Myocyte (in vitro differentiated cells): ENCODE data around the gene SLC34A3. TPM values are rescaled to one million over a fixed set of nuclear protein-coding genes. Genes with fewer than 3 reads are reported as not detected.

Experiments
- DNase-seq: peaks from one replicate; pipeline ENCODE4 v3.0.0-alpha.2; 2012; ENCODE audit warnings: low read depth
- polyA plus RNA-seq: library from polyadenylated mRNA; unstranded; fragments of >200 nt; gene quantifications from one replicate; pipeline ENCODE4 v1.2.1, GENCODE V29; 2012; ENCODE audit warnings: missing spikeins
- total RNA-seq: library from RNA; depleted of rRNA; stranded (reverse); fragments of >200 nt; gene quantifications from 2 replicates; pipeline ENCODE4 v1.2.3, GENCODE V29; 2014

SLC34A3 gene
- 0.56 and 0.62 TPM in 2 replicates for total RNA-seq
- polyA plus RNA-seq, result 0.30 TPM

DNA sequence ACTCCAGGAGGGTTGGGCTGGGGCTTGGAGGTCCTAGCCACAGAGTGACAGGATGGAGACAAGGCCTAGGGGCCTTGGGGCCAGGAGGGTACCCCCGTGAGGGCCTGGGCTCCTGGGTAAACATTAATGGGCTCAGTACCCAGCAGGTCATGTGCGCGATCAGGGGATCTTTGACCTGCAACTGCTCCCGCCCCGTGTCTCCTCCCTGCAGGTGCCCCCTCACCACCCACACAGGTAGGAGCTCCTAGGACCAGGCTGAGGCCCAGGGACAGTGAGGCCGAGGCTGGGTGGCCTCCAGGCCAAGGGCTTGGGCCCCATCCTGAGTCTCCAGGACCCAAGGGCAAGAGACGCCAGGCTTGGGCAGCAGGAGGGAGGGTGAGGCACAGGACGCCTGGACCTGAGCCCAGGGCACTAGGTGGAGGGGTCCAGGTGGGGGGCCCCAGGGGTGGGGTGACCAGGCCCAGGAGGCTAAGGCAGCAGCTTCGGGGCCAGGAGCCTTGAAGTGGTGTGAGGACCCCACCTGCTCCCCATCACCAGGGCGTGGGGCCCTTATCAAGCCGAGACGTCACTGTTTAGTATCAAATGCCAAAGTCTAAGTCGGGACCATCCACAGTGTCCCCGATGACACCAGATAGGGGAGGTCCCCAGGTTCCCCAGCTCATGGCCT is at the start of gene SLC34A3:
Gene SLC34A3 (plus strand): TSS at position 197 of the 667 bp plus-strand sequence. CDS start 802 bp downstream, outside the sequence.
- DNase-seq, result no peak

GRCh38 chr9:137181680-137182079 is 49.0 kb upstream of the SLC34A3 start:
- no peak for DNase-seq

DNA sequence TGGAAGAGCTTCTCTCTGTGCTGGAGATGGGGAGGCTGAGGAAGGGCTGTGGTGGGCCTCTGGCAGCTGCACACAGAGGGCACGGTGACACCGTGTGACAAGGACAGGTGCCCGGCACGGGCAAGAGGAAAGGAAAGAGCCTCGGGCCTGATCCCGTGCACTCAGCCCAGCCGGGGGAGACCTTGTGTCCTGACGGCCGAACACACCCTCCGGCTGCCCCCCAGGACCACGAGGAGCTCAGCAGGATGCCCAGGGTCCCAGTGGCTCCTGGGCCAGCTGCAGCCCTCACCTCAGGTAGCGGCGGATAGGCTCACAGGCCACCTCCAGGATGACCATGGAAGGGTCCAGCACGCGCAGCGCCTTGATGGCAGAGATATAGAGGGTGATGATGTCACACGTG is 47.9 kb upstream of the SLC34A3 start:
- DNase-seq, result no peak

DNA sequence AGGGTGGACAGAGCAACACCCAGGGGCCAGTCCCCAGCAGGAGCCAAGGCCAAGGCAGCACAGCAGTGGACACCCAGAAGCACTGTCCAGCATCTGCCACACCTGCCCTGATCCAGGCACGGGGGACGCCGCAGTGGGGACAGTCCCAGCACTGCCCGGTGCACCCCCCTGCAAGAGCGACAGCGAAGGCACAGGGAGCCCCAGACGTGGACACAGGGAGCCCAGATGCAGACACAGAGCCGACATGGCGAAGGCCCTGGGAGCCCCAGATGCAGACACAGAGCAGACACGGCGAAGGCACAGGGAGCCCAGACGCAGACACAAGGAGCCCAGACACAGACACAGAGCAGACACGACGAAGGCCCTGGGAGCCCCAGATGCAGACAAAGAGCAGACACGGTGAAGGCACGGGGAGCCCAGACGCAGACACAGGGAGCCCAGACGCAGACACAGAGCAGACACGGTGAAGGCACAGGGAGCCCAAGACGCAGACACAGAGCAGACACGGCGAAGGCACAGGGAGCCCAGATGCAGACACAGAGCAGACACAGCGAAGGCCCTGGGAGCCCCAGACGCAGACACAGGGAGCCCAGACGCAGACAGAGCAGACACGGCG is 46.6 kb upstream of the SLC34A3 start:
- no peak for DNase-seq

- no peak for DNase-seq
Measured at GRCh38 chr9:137184881-137185660, 45.6 kb upstream of the SLC34A3 start.

DNA sequence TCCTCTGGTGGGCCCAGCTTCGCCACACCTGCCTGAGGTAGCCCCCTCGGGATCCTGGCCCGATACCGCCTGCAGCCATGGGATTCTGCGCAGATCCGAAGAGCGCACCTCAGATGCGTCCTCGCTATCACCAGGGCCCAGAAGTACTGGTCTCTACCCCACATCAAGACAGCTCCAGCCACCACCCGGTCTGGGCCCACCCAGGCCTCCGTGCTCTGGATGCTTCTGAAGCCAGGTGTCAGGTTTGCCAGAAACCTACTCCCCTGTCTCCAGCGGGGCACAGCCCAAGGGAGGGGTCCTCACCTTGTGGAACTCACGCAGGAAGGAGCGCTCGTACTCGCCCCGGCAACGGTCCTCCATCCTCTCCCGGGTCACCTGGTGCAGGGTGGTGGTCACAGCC is 44.8 kb upstream of the SLC34A3 start:
- no peak for DNase-seq

GRCh38 chr9:137186385-137186784 is 44.3 kb upstream of the SLC34A3 start:
- peak; percentile 32 for DNase-seq

DNA sequence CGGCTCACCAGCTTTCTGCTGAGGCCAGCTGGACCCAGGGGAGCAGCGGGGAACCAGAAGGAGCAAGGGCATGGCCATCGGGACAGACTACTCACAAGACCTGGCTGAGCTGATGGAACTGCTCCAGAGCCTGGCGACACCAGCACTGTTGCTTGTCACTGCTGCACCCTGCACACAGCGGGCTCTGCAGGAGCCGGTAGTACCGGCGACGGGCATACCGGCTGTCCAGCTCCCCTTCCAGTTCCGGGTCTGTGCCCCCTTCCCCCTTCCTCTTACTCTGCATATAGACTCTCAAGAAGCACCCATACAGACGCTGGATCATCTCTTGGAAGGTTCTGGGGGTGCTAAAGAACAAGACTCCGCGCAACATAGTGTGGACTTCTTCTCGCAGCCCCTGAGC is 43.3 kb upstream of the SLC34A3 start:
- DNase-seq, result no peak

- no peak for DNase-seq
Measured at GRCh38 chr9:137188086-137188489, 42.6 kb upstream of the SLC34A3 start.

GRCh38 chr9:137188490-137189296 is 42.0 kb upstream of the SLC34A3 start, which contains the start of the genes ANAPC2 and SSNA1:
Gene ANAPC2, minus strand, starts transcription at chr9:137188560. Its CDS starts 28 bp downstream, at chr9:137188532.
Gene SSNA1, plus strand, starts transcription at chr9:137188676. Its CDS starts 51 bp downstream, at chr9:137188727.
- peak; percentile 94 for DNase-seq

DNA sequence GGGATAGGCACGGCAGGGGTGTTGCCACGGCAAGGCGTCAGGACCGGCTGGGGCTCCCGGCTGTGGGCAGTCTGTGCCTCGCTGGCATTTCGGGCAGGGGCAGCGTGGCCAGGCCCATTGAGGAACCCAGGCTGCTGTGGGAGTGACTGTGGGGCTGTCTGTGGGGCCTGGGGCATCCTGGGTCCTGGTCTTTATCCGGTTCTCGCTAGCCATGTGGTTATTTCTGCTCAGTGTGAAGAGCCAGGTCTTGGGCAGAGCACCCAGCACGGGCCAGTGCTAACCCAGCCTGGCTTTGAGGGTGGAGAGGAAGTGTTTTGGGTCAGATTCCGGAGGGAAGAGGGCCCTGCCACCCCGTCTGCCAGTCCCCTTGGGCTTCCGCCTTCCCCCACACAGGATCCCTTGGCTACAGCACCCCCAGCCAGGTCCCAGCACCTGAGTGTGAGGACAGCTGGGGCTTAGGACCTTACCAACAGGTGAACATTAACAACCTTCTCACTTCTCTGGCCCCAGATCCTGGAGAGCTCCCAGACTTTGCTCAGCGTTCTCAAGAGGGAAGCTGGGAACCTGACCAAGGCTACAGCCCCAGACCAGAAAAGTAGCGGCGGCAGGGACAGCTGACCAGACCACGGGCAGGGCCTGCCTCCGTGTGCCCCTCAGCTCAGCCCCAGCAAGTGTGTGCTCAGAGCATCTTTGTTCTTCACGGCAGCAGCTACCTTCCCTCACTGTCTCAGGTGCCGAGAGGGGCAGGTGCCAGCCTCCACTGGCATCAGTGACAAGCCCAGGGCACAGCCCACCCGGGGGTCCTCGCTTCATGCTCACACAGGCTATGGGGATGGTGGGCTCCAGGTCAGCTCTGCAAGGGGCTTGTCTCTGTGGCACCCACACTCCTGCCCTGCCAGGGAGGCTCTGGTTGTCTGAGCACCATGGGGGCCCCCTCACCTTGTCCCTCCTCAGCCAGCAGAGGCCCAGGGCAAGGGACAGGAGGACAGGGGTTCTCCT is 41.1 kb upstream of the SLC34A3 start:
- DNase-seq, result peak; percentile 78

DNA sequence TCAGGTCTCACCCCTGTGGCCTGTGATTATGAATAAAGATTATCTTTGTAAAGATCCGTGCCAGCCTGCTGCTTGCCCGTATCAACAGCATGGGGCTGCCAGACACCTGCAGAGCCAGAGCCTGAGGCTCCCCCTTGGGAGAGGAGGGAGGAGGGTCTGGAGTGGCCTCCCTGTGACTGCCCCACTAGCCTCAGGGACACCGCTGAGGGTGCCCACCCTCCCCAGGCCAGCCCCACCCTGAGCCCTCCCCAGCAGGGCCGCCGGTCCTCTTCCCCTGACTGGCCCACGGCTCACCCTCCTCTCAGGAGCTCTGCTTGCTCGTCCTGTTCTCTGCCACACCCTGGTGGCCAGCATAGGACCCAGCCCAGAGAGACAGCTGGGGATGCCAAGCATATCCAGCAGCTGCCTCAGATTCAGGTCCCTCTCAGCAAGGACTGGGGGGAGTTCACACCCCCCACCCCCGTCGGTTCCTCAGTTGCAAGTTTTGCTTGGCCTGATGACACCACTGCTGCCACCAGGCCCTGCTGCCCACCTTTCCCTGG is 40.3 kb upstream of the SLC34A3 start:
- DNase-seq, result peak; percentile 85

DNA sequence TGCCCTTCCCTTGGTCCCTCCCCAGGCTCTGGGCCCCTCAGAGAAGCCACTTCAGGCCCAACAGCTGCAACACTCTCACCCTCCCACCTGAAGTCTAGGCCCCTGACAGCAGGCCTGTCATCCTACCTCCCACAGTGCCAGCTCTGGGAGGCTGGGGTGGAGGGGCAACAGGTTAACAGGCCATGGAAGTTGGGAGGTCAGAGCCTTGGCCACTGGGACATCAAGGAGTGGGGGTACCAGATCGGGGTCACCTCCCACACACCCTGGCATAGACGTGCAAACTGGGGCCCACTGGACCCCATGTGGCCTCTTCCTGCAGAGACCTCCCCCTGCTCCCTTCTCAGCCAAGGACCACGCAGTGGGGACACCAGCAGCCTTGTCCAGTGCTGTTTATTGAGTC is 39.5 kb upstream of the SLC34A3 start:
- no peak for DNase-seq

GRCh38 chr9:137191691-137192447 is 38.8 kb upstream of the SLC34A3 start:
- no peak for DNase-seq

- no peak for DNase-seq
Measured at GRCh38 chr9:137192448-137192780, 38.3 kb upstream of the SLC34A3 start.

- DNase-seq, result no peak
Measured at GRCh38 chr9:137192859-137193258, 37.8 kb upstream of the SLC34A3 start.

- DNase-seq, result no peak
Measured at GRCh38 chr9:137193771-137194170, 36.9 kb upstream of the SLC34A3 start.

DNA sequence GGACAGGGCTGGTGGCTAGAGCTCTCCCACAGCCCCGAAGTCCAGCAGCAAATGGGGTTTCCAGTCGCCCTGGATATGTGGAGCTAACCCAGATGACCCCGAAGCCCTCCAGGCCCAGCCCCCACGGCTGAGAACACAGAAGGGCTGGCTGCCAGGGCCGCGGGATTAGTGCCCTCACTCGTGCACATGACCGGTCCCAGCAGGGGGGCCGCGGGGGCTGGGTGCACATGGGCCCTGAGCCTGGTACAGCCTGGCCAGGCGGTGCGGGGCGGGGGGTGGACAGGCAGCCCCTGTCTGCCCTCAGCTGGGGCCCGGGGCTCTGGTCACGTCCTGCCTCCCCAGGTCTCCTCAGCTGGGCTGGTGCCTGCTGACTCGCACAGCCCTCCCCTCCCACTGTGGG is 36.3 kb upstream of the SLC34A3 start:
- peak; percentile 25 for DNase-seq

DNA sequence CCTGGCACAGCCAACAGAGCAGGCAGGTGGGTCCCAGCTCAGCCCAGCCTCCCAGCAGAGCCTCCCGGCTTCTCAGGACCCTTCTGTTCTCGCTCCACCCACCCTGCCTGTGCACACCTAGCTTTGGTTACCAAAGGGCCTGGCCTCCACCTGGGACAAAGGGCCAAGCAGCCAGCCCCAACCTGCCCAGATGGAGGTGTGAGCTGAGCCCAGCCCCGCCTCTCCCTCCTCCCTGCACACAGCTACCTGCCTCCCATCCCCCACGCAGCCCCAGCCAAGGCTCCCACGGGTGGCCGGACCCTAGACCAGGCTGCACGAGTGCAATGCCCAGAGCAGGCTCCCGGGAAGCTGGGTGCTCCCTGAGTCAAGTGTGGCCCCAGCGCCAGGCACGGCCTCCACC is 35.8 kb upstream of the SLC34A3 start:
- no peak for DNase-seq
